GM19025 (cell line): ENCODE data around the gene MED31.
A peak's percentile ranks its signal among the peaks of the same experiment; 100 is the strongest.
"Not testable (repeated sequence)": the region's sequence is repeated elsewhere in the genome, so short reads cannot be mapped to it uniquely, and the experiment has no call there.

Experiments
- ATAC-seq: cut with Tn5 transposase; IDR thresholded peaks from one replicate; pipeline ENCODE4 v1.9.1; 2021; ENCODE audit warnings: mild to moderate bottlenecking, low read depth, moderate library complexity; ENCODE audit not compliant: unreplicated experiment

MED31 gene

DNA sequence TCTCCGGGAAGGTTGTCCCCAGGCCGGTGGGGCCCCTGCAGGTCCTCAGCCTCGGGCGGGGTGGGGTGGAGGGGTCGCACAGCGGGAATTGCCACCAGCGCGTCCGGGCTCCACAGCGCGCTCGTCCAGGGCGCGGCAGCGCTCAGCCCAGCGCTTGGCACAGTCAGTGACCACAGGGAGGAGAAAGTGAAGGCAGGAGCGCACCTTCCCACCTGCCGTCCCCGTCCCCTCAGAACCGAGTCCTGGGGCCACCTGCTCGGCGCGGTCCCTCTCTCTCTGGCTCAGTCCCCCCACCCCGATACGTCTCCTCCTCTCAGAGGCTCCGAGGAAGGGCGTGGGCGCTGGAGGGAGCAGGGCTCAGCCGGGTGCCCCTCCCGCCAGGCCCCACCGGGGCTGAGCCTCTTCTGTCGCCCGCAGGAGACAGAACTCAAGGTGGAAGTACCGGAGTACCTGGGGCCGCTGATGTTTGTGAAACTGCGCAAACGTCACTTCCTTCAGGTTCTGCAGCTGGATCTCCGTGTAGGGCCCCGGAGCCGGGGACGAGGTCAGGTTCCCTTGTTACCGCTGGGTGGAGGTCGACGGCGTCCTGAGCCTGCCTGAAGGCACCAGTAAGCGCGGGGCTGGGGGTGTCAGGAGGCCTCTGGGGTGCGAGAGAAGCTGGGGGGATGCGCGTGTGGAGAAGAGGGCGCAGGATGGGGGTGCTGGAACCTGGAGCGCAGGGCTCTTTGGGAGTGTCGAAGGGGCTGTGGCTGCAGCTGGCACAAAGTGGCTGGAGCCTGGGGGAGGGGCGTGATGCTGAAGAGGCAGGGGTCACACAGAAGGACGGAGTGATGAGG is 5.6 kb upstream of the MED31 start:
- not testable (repeated sequence) for ATAC-seq

DNA sequence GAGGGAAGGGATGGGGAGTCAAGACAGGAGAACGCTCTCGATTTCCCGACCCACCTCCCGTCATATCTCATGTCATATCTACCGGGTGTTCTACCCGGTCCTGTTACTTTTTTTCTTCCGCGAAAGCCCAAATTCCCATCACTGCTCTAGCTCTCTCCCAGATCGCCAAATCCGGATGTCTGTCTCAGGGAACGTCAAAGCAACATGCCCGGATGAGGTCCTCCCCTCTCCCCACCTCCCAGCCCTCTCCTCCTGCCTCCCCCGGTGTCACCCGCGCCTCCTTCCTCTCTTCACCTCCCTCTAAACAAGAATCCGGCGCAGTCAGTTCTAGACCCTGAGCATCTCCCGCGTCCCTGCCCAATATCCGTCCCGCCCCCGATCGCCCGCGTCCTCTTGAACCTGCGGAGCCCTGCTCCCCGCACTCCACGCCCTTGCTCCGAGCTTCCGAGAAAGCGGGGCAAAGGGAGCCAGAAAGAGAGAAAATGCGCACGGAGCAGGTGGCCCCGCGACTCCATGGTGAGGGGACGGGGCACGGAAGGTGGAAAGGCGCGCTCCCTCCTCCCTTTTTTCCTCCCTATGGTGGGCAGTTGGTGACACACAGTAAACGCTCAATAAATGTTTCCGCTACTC is 4.4 kb upstream of the MED31 start:
- ATAC-seq = not testable (repeated sequence)

DNA sequence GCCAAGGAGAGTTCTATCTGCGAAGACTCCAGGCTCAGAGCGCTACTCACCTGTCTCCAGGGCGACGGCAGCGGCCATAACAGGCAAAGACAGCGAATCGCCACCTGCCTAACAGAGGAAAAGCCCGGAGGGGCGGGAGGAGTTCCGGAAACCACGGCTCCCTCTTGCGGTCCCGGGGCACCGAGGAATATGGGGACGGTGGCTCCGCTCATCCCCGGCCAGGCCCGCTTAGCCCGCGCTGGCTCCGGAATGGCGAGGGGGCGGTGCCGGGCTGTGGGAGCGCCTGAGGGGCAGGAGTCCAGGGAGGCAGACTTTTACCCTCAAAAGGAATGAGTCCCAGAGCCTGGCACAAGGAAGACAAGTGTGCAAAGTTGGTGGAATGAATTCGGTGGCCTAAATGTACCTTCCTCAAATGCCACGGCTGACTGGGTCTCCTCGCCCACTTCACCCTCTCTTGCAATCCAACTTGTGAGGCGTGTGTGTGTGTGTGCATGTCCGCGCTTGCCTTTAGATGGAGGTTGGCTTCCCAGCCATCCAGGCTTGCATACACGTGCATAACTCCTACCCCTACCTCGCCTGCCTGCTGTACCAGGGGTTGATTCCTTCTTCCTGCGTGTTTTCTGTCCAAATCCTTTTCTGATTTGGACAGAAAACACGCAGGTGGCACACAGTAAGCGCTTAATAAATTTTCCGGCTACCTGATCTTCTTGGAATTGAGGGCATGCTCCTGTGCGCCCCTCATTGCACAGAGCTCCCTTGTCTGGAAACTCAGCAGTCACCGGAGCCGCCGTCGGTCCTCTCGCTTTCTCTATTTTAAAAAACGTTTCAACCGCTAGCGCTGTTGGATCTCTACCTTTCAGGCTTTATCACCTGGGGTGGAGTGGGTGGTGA is 3.7 kb upstream of the MED31 start:
- no peak for ATAC-seq

DNA sequence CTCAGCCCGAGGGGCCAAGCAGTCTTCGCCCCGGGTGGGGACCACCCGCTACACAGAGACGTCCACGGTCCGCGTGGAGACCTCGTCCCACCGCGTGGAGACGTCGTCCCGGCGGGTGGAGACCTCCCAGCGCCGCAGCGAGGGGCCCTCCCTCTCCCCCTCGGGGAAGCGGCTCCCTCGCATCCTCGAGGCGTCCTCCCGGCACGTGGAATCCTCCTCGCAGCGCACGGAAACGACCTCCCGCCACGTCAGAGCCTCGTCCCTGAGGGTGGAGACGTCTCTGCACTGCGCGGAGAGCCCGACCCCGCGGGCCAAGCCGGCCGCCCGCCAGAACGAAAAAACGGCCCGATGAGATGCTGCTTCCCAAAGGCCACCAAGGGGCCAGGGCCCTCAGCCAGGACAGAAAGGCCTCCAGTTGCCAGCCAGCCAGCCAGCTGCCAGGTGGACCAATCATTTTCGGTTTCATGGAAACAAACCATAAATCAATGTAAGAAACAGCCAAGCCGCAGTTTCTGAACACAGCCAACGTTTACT is 581 bp upstream of the MED31 start:
- ATAC-seq = no peak

DNA sequence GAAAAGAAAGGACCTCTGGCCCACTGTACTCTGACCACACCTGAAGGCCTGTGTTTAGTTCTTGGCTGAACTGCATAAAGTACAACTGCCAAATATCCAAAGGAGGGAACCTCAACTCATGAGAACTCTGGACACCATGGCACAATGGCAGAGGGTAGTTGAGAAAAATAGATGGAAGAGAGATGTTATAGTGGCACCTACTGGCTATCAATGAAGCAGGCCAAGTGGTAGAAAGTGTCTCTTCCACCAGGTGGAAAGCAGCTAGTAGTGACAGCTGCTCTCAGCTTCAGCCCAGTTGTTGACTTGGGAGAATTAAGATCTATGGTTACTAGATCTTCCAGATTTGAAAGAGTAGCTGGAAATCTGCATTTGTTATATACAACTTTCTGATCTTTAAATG is 3.2 kb downstream of the MED31 start:
- no peak for ATAC-seq

DNA sequence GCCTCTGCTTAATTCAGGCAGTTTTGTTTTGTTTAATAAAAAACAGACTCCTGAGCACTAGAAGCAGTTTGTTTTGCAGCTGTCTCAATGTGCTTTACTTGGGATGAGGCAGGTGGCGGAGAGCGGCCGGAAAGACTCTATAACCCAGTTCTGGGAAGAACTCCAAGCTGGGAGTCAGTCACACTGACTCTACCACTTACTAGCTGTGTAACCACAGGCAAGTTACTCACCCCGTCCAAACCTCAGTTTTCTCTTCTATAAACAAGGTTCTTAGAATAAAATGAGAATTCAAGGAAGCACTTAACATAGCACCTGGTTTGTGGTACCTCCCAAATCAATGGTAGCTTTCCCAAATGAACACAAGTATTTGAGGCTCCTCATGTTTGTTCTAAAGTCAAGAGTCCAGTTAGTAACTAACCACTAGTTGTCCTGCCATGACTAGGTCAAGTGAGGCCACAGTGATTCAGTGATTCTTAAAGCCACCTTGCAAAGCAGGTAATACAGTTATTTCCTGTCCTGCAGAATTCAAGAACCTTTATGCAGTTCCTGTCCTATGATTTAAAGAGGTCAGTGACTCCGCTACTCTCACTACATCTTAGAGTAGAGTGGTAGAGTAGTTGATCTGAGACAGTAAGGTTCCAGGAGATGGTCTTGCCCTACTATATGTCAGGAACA is 7.8 kb downstream of the MED31 start:
- ATAC-seq = no peak

DNA sequence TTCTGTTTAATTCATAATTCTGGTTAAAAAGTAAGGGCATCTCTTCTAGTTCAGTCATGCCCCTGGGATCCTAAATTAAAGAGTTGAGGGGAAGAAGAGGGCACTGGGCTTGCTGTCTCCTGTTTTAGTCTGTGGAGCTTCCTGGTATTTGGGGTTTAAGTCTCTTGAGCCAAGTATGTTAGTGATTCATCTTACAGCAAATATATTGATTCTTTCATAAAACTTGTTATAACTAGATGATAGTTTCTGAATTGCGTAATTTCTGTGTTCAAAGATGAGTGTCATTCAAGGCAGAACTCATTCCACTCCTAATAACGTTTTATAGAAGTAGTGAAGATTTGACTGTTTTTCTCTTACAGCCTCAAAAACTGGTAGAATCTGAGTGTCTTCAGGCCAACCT is 8.8 kb downstream of the MED31 start:
- ATAC-seq = no peak

DNA sequence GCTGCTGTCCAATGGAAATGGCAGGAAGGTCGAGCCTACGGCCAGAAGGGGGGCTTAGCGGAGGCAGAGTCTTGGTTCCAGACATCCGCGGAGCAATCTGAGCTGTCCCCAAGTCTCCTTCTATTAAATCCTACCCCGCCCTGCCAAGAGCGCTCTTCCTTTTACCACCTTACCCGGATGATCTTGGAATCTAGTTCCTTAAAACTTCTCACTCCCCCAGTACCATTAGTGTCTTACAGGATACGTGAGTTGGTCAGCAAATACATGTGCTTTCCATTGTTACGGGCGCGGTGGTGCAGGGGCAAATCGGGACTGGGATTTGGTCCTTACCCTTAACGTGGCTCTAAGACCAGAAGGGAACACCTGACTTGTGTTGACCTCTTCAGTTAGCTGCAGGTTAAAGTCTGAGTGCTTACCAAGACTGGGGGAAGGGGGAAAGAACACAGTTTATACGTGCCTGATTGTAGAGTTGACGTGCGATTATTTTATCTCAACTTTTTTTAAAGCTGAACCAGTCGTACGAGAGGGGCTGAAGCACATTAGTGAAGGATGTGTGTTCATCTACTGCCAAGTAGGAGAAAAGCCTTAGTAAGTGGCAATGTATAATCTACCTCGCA is 10.1 kb downstream of the MED31 start:
- ATAC-seq = no peak

DNA sequence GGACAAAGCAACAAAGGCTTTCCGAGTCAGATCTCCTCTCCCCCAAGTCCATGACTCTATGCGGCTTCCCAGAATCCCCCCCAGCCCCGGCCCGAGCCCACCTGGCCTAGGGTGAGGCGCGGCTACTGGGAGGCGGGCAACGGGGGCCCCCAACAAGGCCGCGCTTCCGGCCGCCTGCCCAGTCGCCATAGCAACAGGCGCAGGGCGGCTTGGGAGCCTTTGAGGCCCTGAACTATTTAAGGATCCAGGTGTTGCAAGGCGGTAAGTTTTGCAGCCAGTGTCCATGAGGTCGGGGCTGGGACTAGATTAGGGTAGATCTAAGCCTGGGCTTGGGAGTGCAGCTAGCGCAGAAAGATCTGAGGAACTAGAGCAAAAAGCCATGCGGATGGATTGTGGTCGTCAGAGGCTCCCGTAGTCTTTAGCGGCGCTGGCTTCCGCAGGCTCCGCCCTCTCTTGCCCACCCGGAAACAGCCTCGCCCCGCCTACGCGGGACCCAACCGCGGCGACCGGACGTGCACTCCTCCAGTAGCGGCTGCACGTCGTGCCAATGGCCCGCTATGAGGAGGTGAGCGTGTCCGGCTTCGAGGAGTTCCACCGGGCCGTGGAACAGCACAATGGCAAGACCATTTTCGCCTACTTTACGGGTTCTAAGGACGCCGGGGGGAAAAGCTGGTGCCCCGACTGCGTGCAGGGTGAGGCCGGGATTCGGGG is 10.7 kb downstream of the MED31 start, which contains the start of the genes KIAA0753 and TXNDC17:
TSS of gene KIAA0753 (minus strand) at position 176 of the 711 bp plus-strand sequence. CDS start 5,608 bp downstream, outside the sequence.
TSS of gene TXNDC17 (plus strand) at position 525 of the 711 bp plus-strand sequence. CDS start at position 548, 23 bp downstream.
- ATAC-seq = peak; percentile 93

DNA sequence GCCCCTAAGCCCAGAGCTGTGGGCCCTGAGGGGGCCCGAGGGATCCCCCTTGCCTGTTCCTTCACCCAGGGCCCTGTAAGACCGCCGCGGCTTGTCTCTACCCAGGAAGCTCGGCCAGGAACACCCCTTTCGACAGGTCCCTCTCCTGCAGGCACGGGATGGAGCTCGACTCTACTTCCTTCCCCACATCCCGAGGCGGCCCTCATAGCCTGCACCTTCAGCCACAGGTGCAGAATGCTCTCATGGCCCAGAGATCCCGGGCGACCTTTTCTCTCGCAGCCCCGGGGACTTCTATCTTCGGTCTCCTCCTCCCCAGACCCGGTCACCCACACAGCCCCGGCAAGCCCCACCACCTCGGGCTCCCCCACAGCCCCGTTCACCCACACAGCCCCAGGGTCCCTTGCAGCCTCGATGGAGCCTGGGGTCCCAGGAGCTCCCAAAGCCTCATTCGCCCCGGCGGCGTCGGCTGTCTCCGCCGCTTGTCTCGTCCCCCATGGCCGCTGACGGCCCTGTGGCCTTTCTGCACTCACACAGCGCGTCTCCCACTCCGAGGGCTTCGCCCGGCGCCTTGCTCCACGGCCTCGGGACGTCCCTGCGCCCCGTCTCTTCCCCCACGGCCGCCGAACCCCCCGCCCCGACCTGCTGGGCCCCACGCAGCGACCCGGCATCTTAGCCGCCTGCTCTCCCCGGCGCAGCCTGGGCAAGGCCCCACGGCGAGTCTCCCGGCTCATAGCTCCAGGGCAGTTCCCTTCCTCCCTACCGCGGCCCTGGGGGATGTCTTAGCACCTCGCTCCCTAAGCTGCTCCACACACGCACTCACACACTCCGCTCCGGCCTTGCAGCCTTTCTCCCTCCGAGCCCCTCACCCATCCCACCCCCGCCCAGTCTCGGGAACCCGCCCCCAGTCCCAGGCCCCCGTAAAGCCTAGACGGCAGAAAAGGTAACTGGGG is 11.5 kb downstream of the MED31 start:
- ATAC-seq = no peak

DNA sequence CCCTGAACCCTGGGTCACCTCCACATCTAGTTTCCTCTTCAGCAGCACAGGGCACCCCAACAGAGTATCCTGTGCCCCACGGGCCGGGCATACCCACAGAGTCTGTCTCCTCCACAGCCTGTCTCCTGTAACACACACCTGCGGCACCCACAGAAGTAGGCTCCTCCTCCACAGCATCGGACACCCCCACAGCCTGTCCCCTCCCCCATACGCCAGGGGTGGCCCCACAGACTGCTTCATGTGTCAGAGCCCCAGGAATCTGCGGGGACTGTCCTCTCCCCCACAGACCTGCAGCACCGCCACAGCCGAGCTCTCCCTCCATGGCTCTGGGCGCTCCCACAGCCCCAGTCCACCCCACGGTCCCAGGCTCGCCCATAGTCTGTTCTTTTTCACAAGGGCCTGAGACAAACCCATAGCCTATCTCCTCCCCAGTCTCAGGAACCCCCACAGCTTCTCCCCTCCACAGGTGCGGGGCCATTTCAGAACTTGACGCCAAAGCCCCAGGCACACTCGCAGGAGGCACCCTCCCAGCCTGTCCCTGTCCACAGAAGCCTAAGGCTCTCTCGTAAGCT is 12.3 kb downstream of the MED31 start:
- no peak for ATAC-seq

DNA sequence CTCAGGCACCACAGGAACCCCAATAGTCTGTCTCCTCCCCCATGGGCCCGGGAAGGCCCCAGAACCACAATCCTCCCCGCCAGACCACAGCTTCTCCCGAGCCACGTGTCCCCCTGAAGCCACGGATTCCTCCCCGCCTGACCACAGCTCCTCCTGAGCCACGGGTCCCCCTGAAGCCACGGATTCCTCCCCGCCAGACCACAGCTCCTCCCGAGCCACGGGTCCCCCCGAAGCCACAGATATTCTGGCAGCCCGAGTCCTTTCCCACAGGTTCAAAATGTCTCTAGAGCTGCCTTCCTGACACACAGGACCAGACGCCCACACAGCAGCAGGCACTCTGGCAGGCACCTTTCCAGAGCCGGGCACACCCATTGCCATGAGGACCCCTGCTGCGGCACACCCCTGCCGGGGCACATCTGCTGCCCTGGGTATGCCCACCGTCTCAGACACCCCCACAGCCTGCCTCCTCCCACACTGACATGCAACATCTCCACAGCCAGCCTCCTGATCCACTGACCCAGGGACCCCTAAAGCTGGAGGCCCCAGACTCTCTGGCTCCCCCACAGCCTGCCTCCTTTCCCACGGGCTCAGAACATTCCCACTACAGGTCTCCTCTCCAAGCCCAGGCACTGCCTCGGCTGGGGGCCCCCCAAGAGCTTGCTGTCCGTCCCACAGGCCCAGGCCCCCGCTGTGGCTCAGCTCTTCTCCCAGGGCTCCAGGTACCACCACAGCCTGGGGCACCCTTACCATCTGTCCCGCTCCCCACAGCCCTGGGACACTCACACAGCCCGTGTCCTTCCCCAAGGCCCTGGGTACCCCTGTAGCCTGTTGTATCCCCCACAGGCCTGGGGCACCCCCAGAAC is 13.1 kb downstream of the MED31 start:
- ATAC-seq = no peak

DNA sequence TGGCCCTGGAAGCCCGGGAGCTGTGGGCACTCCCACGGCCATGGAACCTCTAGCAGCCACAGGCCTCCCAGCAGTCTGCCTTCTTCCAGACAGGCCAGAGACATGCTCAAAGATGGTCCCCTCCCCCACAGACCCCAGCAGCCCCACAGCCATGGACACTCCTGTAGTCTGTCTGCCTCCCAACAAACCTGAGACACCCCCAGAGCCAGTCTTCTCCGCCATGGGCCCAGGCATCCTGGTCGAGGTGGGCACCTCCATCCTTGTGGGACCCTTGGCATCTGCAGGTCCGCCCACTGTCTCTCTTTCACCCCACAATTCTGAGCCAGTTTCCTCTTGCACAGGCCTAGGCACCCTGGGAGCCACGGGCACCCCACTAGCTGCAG is 14.0 kb downstream of the MED31 start:
- no peak for ATAC-seq

DNA sequence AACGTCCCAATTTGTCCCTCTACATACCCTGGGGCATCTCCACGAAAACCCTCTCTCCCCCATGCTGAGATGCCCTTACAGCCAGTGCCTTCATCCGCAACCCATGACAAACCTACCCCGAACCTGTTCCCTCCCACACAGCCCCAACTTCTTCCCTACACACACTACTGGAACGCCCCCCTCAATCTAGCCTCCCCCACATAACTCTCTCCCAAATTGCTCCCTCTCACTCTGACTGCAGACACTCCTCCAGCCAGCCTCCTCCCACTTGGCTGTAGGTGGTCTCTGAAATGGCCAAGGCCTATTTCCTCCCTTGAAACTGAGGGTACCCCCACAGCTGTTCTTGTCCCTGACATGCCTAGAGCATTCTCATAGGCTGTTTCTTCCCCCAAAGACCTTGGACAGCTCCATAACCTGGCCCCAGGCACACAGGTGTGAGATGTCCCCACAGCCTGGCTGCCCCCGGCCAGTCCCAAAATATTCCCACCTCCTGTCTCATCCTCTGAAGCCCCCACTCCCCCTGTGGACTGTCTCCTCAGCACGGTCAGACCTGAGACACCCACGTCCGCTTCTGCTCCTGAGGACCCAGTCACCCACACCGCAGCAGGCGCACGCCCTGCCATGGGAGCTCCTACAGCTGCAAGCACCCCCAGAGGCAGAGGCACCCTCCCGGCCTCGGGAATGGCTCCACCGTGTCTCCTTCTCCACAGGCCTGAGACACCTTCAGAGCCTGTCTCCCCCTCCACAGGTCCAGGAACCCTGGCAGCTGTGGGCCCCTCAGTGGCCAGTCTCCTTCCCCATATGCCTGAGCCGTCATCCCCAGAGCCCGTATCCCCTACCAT is 14.6 kb downstream of the MED31 start:
- ATAC-seq = no peak

DNA sequence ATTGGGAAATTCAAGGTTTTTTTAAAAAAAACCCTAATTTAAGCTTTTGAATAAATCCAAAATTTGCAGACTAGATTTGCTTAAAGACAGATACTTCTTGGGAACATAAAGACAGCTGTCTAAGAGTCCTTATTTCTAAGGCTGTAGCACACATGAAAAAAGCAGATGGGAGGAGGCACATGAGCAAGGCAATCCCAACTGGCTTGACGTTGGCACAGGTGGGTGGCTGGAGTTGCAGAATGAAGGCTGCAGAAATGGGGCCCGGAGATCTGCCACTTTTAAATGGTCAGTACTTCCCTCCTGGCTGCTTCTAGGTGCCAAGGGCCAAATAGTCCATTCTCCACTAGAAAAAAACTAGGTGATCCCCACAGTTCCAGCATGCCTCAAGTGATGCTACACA is 15.3 kb downstream of the MED31 start:
- ATAC-seq = no peak

DNA sequence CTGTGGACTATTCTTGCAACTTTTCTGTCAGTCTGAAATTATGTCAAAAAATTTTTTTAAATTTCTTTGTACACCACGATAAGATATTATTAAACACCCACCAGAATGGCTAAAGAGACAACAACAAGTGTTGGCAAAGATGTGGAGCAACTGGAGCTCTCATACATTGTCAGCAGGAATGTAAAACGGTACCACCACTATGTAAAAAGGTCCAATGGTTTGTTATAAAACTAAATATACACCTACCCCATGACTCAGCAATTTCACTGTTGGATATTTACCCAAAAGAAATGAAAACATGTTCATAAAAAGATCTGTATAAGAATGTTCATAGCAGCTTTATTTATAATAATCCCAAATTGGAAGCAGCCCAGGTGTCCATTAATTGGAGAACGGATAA is 18.1 kb downstream of the MED31 start:
- ATAC-seq = no peak
